GM21529 (cell line): ENCODE data around the gene ZFP36L1.

Source experiments
- ATAC-seq: cut with Tn5 transposase; IDR thresholded peaks from one replicate; pipeline ENCODE4 v1.9.1; 2021; ENCODE audit not compliant: unreplicated experiment

Gene ZFP36L1

DNA sequence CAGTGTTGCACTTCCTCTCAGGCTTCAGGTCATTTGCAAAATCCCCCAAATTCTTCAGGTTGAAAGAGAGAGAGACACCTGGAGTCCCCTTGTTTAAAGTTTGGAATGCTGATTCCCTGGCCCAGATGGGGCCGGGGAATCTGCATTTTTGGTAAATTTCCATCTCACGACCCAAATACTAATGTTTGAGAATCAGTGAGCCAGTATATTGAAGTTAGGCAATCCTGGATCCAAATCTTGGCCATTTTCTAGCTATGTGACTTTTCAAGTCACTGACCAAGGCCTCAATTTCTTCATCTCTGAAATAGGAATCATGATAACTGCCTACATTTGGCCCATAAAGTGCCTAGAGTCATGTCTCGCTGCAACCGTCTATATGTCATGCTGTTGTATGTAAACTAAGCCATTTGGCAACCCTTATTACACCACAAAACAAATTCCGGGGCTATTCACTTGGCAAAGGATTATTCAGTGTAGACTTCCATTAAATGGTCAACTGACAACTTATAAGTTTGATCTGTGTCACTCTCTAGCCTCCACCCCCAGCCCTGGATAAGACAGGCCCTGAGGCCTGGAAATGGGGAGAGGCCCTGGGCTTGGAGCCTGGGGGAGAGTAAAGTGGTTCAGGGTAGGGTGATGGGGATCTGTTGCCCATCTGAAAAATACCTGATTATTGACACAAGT, 3.7 kb upstream of the ZFP36L1 start:
- ATAC-seq = no peak

DNA sequence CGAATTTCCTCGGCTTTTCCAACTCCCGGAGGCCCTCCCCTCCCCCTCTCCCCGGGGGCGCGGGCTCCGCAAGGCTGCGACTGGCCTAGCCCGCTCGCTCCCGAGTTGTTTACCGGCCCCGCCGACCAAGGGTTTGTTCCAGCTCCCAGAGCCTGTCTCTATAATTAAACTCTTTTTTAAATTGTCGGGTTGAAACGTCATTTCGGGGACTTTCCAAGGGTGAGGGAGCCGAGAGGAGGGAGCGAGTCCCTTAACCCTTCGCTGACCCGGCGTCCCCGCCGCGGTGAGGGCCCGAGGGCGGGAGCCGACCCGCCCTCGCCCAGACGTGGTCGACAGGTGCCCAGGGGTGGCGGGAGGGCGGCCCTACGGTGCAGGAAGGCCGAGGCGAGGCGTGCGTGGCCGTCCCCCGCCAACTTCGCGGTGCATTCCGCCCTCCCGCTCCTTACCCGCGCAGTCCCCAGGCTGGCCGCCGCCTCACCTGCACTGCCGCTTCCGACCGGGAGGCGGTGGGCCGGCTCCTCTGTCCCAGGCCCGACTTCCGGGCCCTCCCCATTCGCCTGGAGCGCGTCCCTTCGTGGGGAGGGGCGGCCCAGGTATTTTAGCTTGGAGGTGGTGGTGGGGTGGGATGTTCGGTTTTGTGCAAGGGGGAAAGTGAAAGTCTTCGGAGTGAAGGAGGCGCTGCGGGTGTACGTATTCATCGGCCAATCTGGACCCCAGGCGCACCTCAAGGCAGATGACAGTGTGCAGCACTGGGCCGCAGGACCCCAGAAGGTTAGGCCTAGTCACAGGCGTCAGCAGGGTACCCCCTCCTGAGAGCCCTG, 2.9 kb upstream of the ZFP36L1 start:
- peak; percentile 50 for ATAC-seq

DNA sequence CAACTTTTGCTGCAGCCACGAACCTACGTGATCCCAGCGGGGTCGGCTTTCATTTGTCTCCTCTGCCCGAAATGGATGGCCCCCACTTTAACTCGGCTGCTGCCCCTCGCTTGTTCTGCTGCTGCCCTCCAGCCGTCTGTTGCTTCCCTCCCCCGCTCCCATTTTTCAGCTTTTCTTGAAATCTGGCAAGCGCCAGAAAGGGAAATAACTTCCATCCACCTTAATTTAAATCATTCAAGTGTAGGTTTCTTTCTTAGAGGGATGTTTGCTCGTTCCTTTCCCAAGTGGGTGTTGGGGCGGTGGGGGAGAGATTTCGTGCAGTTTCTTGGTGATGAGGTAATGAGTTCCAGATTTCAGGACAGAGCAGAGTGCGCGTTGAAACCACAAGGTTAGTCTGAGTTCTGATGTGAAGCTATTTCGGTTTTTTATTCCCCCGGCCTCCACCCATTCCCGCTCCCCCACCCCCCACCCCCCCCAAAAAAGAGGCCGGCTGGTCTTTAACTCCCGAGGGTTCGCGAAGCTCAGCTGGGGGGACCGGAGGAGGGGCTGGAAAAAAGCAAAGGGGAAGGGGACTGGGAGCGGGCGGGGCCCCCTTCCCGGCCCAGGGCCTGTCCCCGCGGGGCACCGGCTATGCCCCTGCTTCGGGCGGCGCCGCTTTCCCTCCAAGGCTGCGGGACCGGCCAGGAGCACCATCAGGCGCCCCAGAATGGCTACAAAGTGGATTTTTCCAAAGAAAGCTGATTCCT, 2.2 kb upstream of the ZFP36L1 start:
- no peak for ATAC-seq

DNA sequence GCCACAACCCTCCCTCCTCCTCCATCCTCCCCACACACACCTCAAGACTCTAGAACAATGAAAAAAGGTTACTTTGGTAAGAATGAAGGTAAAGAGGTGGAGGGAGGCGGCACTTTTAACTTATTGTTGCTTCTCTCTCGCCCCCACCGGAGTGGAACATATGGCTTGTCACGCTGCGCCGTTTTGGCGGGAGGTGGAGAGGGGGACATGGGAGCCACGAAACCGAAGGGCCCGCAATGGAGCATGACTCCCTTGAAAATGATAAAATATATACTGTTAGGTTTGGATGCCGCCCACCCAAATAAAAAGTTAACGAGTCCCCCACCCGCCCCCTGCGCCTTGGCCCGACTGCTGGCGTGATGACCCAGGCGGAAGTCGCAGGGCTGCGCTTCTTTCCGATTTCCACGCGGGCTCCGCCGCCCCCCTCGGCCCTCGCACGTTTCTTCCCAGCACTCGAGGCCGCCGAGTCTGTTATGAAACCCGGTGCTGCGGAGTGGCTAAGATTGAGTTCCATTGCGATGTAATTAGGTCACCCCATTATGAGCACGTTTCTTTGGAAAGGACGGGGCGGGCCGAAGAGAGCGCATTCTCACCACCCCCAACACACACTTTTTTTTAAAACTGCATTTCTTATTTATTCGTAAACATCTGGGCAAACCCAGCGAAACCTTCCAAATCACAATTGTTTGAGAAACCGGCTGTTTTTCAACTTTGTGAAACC, 1.4 kb upstream of the ZFP36L1 start:
- ATAC-seq = no peak

DNA sequence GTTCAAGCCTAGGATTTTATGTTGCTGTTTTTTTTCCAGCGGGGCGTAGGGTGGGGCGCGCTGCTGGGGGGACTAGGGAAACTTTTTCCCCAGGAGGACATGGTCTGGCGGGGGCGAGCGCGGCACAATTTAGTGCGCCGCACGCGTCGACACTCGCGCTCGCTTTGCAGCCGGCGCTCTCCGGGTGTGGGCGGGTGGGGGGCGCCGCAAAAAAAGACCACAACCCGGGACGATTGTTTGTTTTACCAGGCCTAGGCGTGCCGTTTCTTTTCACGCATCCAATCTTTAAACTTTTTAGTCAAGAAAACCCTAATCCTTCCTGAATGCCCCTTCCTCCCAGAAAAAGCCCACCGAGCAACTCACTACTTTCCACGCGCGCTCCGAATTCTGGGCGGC, 865 bp upstream of the ZFP36L1 start:
- no peak for ATAC-seq

DNA sequence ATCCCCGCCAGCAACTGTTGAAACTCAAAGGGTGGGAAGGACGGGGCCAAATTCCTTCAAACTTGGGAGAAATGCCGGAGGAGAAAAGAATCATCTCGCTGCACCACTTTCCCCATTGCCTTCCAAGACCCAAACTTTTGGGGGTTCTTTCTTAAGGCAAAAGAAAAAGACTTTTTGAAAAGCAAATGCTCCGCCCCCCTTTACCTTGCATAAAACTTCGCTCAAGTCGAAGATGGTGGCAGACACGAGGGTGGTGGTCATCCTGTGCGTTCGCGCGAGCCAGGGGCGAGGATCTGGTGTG, 239 bp downstream of the ZFP36L1 start:
- no peak for ATAC-seq

DNA sequence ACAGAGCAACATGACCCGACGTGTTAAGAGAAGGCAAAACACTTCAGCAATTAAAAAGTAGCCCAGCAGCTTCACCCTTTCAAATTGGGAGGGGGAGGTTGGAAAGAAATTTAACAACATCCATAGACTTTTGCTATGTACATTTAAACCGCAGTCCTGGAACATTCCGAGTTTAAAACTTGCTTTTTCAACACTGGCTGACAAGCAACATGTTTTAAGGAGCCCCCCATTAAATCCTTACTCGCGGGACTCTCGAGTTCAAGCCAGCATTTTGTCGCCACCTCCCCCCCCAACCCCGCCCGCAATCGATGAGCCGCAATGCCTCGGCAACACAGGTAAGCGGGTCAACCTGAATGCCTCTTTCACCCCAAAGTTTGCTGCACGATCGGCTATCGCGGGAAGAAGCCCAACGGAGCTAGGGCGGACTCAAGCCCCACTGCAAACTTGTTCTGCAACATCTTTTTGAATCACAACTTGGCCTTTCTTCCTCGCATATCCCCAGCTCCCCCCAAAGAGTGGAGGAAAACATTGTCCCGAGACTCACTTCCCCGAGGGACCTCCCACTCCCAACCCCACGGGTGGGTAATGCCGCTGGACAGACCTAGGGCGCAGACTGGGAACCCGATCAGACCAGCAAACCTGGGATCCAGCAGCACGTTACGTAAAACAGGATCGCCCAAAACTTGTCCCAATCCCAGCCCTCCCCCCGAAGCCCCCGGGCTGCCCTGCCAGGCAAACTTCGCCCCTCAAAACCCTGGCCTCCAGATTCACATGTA, 777 bp downstream of the ZFP36L1 start:
- no peak for ATAC-seq

DNA sequence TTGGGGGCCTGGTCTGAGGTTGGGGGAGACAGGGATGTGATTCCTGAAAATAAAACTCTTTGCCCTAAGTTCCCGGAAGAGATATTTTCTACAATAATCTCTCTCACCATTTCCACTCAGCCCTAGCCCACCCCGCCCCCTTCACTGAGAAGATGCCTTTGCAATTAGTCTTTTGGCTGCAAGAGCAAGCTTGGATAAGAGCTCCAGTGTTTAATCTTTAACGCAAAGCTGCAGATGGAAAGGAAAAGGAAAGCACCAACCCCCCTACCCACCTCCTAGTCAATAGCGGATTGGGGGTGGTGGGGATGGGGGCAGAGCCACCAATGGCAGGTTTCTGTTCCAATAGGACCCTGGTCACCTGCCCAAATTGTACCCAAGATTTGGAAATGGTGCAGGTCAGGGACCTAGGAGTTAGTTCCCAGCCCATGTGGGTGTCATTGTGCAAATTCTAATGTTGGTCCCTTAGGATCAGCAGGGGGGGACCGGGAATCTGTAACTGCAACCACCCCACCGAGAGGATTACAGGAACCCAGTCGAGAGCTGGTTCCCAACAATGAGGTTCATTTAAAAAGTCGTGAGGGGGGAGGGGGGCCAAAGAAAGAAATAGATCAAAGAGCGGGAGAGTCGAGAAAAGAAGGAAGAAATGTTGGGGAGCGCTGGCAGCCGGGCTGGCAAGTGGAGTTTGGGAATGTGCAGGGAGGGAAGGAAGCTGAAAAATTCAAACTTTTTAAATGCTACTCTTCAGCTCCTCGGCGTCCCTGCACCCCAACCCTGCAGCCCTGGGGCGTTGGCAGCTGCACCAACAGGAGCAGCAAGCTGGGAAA, 1.6 kb downstream of the ZFP36L1 start:
- ATAC-seq = no peak

DNA sequence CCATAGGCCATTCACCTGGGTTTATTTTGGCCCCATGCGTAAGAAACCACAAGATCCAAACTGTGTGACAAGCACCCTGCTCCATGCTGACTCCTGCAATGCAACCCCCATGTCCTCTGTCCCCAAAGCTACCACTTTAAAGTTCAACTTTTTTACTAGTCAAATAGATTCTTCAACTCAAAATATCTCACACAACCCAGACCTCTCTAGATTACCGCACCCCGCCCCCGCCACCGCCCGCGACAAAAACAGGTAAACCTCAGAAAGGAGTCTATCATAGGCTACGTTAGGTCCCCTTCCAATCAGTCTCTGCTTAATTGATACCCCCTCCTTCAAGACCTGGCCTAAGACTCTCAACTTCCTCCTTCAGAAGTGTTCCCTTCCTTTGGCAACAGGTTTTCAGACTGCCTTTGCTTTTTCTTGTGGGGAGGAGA, 2.2 kb downstream of the ZFP36L1 start:
- ATAC-seq = no peak

DNA sequence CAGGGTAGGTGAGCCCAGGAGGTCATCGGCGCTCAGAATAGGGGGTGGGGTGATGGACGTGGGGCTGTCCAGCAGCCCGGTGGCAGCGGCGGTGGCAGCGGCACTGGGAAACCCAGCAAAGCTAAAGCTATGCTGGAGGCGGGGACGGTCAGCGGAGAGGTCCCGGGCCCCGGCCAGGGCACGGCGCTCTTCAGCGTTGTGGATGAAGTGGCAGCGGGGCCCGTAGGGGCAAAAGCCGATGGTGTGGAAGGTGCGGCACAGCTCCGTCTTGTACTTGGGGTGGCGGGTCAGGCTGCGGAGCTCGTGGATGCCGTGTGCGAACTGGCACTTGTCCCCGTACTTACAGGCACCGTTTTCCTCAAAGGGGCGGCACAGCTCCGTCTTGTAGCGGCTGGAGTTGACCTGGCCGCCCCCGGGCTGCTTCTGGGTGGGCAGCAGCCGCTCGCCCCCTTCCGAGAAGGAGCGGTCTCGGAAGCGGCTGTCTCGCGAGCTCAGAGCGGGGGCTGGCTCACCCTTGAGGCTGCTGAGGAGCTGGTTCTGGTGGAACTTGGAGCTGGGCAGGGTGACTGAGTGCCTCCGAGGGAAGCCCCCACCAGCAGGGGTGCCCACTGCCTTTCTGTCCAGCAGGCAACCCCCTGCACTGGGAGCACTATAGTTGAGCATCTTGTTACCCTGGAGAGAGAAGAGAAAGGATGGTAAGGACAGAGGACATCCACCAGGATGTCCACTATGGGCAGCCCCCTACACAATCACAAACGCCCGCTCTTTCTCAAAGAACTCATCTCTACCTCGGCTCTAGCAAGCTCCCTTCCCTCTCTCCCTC, 2.8 kb downstream of the ZFP36L1 start:
- no peak for ATAC-seq

DNA sequence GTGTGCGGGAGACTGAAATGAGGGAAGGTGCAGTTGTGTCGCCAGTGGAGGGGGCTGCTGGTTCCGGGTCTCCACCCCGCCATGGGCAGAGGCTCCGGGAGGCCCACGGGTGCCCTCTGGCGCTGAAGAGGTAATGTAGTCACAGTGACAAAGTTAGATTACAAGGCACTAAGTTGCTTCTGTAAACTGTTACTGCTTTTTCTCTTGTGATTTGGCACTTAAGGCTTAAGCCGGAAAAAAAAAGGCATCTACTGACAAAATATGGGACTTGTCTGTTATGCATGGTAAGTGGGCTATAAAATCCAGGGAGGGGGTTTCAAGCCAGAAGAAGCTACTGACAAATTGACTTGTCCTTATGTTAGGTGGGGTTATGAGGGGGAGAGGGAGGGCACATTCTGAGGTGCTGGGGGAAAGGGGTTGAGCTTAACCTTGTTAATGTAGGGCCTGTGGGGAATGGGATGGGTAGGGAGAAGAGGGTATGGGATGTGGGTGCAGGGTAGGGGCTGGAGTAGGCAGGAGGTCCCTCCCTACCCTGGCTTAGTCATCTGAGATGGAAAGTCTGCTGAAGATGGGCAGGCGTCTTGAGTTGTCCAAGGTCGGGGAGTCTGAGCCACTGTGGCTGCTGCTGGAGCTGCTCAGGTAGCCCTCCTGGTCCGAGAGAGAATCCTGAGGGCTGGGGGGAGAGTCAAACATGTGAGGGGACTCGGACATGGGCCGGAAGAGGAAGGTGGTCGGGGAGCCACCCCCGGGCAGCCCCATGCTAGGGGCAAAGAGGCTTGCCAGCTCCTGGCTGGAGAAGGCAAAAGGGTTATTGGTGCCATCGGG, 3.7 kb downstream of the ZFP36L1 start:
- no peak for ATAC-seq

DNA sequence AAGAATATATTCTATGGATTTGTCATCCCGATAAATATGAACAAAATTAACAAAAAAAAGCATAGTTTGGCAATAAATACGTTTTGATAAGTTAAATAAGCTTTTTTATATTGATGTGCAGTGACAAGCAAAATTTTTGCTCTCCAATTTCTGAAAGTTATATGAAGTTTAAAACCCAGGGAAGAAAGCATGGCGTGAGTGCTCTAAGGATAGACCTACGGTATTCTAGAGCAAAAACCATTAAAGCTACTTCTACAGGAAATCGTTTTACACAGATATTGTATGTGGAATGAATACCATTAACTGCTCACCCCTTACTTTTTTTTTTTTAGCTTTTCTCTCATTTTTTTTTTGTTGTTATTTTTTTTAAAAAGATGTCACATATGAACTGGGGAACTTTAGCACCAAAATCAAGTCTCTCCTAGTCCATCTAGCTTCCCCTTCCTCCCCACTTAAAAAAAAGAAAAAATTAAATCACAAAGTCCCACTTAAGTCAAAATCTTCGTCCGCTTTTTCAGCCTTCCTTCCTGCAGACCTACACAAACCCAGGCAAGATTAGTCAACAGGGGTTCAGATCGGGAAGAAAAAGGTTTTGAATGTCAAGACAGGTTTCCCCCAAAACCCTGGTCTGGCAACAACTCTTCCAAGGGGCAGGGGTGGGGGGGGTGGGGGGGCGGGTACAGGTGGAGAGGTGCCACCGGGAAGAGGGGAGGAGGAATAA, 4.4 kb downstream of the ZFP36L1 start:
- no peak for ATAC-seq

DNA sequence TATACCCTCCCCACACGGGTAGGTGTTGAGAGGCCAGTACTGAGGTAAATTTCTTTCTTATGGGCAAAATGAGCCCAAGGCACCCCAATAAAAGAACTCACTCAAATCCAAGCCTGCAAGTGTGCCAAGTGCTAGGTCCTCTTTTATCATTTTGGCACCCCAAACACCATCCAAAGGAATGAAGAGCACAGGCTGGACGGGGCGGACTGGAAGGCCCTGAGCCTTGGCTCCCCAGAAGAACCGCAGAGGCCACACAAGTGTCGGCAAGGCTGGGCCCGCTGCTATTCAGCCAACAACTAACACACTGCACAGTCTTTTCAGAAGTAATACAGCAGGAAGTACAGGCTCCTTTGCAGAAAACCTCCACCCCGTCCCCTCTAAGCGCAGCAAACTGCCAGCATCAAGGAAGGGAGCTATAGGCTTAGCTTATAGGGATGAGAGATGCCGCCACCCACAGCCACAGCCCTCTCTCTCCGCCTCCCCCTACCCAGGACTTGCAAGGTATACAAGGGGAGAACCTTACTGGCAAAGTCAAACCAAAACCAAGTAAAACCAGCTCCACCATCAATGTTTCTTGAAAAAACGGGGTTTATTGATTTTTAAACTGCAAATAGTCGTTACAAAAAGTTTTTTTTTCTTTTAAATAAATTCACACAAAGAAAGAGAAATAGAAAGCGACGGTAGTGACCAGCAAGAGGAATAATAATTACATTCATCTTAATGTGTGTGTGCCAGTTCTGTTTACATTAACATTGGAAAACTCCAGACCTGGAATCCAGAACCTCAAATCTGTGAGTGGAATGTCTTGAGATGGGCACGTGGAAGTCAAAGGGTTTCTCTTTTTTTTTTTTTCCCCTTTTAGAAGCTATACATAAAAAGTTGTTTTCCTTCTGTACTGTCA, 5.5 kb downstream of the ZFP36L1 start:
- ATAC-seq = no peak

DNA sequence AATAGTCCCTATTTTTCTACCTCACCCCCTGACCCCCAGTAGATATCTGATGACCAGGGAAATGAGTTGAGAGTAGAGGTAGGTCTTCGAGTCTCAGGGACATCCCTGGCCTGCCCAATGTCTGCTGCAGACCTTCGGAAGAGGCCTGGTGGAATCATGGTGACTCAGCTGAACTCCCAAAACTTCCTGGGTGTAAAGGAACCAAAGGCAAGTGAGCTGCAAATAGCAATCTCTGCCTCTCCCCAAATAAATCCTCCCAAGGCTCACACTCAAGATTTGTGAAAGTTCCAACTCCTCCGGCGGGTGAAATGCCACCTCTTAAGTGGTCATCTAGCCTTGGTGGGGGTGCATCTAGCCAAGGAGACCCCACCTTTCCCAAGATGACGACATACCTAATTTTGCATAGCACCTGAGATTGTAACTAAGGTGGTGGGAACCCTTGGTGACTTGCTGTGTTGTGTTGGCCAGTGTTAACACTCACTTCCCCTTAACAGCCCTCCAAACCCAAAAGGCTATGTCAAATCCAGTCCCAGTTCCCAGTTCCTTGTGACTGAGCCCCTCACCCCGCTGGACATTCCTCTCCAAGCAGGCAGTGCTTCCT, 6.3 kb downstream of the ZFP36L1 start:
- no peak for ATAC-seq

DNA sequence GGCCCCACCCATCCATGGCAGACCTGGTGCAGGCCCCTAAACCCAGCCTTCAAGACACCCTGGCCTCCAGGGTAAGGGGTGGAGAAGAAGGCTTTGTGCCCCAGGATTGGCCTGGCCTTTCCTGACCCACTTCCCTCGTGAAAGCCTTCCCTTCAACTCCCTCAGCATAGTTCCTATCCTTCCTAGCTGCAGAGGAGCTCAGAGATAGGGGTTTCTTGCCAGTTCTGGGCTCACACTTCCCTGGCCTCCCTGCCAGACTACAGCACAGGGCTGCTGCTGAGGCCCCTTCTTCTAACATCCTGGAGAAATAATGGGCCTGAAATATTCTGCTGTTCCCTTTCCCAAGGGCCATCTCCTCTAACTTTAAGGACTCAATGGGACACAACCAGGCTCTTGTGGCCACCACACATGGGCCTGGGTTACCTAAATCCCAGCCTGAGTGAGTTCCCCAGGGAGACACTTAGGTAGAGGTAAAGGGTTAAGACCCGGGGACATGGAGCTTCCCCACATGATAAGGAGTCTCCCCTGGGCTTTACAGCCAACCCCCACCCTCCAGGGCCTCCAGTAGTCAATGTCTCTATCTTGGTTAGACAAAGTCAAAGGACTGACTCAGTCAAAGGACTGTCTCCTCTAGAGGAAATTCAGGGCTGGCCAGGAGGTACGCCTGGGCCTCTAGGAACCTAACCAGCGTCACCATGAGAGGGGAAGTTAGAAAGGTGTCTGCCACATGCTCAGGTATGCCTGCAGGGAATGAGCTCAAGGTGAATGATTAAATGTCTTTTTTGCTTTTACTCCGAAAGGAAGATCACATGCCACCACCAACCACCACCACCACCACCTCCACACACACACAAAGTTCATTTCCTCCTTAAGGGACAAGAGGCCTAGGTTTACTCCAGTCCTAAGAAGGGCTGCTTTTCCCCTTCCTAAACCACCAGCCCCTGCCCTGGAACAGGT, 7.1 kb downstream of the ZFP36L1 start:
- ATAC-seq = no peak
